Rectal smooth muscle tissue (tissue), 1 donor: ENCODE results near the gene CNOT2.
A peak's percentile ranks its signal among the peaks of the same experiment; 100 is the strongest.

Source experiments
- H3K27ac ChIP-seq: one replicate; pipeline ENCODE4 v1.7.0; 2013; ENCODE audit warnings: low read depth, low read length, inconsistent platforms
- H3K27me3 ChIP-seq: one replicate; pipeline ENCODE4 v1.7.0; 2013; ENCODE audit warnings: low read length; ENCODE audit not compliant: control insufficient read depth, insufficient read depth
- H3K36me3 ChIP-seq: one replicate; pipeline ENCODE4 v1.7.0; 2013; ENCODE audit warnings: low read length; ENCODE audit not compliant: control insufficient read depth, insufficient read depth
- H3K4me1 ChIP-seq: one replicate; pipeline ENCODE4 v1.7.0; 2013; ENCODE audit warnings: low read length; ENCODE audit not compliant: control insufficient read depth, insufficient read depth
- H3K4me3 ChIP-seq: one replicate; pipeline ENCODE4 v1.7.0; 2013; ENCODE audit warnings: low read length
- H3K9ac ChIP-seq: one replicate; pipeline ENCODE4 v1.7.0; 2013; ENCODE audit warnings: low read length

CNOT2 gene

GRCh38 chr12:70255311-70255710, 12.1 kb downstream of the CNOT2 start:
- Histone ChIP-seq H3K4me1 (peaks cover 12% of the 10 kb centered on the region), H3K36me3 (no peaks in the 10 kb centered on the region), H3K27me3 (no peaks in the 10 kb centered on the region), H3K9ac (no peak overlapping the region), H3K27ac (peak overlapping the region; percentile 47), H3K4me3 (no peak overlapping the region)

- Histone ChIP-seq H3K27me3 (no peaks in the 10 kb centered on the region), H3K4me3 (no peak overlapping the region), H3K9ac (no peak overlapping the region), H3K36me3 (no peaks in the 10 kb centered on the region), H3K4me1 (peaks cover 6% of the 10 kb centered on the region), H3K27ac (no peak overlapping the region)
Measured at GRCh38 chr12:70258605-70259403, 15.6 kb downstream of the CNOT2 start.

GRCh38 chr12:70260646-70261045, 17.4 kb downstream of the CNOT2 start:
- Histone ChIP-seq H3K27ac (no peak overlapping the region), H3K9ac (no peak overlapping the region), H3K36me3 (no peaks in the 10 kb centered on the region), H3K27me3 (no peaks in the 10 kb centered on the region), H3K4me1 (peaks cover 6% of the 10 kb centered on the region), H3K4me3 (no peak overlapping the region)

DNA sequence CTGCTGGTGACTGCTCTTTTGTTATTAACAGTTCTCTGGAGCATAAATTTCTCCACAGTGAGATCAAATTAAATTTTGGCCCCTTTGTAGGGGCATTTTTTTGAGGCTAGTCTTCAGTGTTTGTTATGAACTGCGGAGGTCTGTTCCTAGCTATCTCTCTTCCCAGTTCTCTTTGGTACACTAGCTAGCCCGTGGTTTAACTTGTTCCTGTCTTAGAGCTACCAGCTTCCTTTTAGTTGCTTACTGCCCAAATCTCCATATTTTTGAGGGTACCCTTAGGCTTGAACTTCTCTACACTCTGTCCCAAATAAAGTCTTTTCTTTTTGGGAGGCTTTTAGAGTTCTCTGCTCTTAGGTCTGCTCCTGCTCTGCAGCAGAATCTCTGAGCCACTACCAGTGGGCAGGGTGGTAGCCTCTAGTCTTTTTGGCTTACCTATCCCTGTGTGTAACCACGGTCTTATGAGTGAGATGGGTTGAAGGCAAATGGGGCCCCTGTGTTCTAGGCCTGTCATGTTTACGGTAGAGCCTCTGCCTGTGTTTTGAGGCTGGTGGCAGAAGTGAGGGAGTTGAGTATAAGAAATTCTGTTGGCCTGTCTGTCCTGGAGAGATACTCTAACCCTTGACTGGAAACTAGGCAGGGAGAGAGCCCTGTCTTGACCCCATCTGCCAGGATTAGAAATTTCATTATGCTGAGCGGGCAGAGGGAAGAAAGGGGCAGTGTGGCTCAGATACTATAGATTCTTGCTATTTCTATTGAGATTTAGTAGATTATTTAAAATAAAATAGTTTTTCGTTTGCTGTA, 21.0 kb downstream of the CNOT2 start:
- no peaks in the 10 kb centered on the region for H3K27me3 ChIP-seq
- no peaks in the 10 kb centered on the region for H3K36me3 ChIP-seq
- no peak overlapping the region for H3K27ac ChIP-seq
- no peak overlapping the region for H3K9ac ChIP-seq
- peaks cover 2% of the 10 kb centered on the region for H3K4me1 ChIP-seq
- H3K4me3 ChIP-seq = no peak overlapping the region

GRCh38 chr12:70265132-70265531, 21.9 kb downstream of the CNOT2 start:
- Histone ChIP-seq H3K27me3 (no peaks in the 10 kb centered on the region), H3K4me1 (peaks cover 5% of the 10 kb centered on the region), H3K36me3 (no peaks in the 10 kb centered on the region), H3K9ac (no peak overlapping the region), H3K27ac (no peak overlapping the region), H3K4me3 (no peak overlapping the region)

DNA sequence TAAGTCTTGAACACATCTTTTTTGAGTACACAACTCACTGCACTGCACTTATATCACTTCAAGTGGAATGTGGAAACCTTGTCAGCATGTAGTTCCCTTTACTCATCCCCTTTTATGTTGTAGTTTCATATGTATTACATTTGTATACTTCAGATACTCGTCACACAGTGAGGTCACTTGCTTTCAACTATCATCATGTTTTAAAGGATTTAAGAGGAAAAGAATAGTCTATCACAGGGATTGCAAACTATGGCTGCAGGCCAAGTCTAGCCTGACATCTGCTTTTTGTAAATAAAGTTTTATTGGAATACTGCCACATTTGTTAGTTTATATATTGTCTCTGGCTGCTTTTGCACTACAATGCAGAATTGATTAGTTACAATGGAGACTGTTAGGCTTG, 24.3 kb downstream of the CNOT2 start:
- Histone ChIP-seq H3K27ac (no peak overlapping the region), H3K4me3 (no peak overlapping the region), H3K36me3 (no peaks in the 10 kb centered on the region), H3K4me1 (peaks cover 9% of the 10 kb centered on the region), H3K9ac (no peak overlapping the region), H3K27me3 (no peaks in the 10 kb centered on the region)

DNA sequence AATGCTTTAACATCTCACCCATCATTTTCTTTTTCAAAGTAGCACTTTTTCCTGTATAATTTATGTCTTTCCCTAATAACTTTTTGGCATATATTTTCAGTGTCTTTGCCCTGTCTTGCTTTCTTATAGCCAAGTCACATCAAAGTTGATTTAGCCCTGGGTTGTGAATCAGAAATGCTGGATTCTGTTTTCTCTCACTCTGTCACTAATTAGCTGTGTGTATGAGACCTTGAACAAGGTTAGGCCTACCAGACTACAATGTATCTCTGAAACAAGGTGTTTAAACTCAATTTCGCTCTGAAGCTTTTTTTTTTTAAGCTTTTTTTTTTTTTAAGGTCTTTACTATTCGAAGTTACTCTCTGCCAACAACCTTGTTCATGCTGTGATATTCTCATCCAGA, 25.7 kb downstream of the CNOT2 start:
- Histone ChIP-seq H3K36me3 (no peaks in the 10 kb centered on the region), H3K27ac (no peak overlapping the region), H3K27me3 (no peaks in the 10 kb centered on the region), H3K4me3 (no peak overlapping the region), H3K4me1 (peaks cover 9% of the 10 kb centered on the region), H3K9ac (no peak overlapping the region)

- Histone ChIP-seq H3K4me1 (peaks cover 9% of the 10 kb centered on the region), H3K9ac (no peak overlapping the region), H3K4me3 (no peak overlapping the region), H3K27ac (no peak overlapping the region), H3K36me3 (no peaks in the 10 kb centered on the region), H3K27me3 (no peaks in the 10 kb centered on the region)
Measured at GRCh38 chr12:70270108-70270507, 26.9 kb downstream of the CNOT2 start.

- Histone ChIP-seq H3K27me3 (no peaks in the 10 kb centered on the region), H3K4me3 (no peak overlapping the region), H3K4me1 (peaks cover 9% of the 10 kb centered on the region), H3K27ac (no peak overlapping the region), H3K9ac (no peak overlapping the region), H3K36me3 (no peaks in the 10 kb centered on the region)
Measured at GRCh38 chr12:70271025-70271424, 27.8 kb downstream of the CNOT2 start.

GRCh38 chr12:70272510-70272909, 29.3 kb downstream of the CNOT2 start:
- no peak overlapping the region for H3K4me3 ChIP-seq
- no peaks in the 10 kb centered on the region for H3K36me3 ChIP-seq
- H3K27ac ChIP-seq = no peak overlapping the region
- no peaks in the 10 kb centered on the region for H3K27me3 ChIP-seq
- H3K4me1 ChIP-seq = peaks cover 9% of the 10 kb centered on the region
- no peak overlapping the region for H3K9ac ChIP-seq

GRCh38 chr12:70275045-70275444, 31.8 kb downstream of the CNOT2 start:
- Histone ChIP-seq H3K36me3 (no peaks in the 10 kb centered on the region), H3K4me1 (peaks cover 5% of the 10 kb centered on the region), H3K4me3 (no peak overlapping the region), H3K9ac (no peak overlapping the region), H3K27ac (no peak overlapping the region), H3K27me3 (no peaks in the 10 kb centered on the region)

DNA sequence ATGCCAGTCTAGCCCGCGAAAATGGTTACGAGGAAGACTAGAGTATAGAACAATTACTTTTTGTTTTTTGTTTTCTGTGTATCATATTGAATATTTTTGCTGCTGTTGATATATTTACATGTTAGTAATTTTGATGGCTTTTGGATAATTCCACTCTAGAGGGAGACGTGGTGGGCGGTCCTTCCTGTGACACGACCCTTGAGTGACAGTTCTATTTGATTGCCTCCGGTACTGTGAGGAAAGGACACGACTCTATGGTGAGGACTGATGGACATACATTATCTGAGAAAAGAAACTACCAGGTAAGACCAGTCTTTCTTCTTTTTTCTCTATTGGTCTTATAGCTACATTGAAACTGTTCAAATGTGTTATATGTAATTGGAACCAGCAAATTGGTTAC, 34.7 kb downstream of the CNOT2 start:
- no peak overlapping the region for H3K4me3 ChIP-seq
- no peaks in the 10 kb centered on the region for H3K36me3 ChIP-seq
- no peak overlapping the region for H3K27ac ChIP-seq
- no peaks in the 10 kb centered on the region for H3K27me3 ChIP-seq
- no peaks in the 10 kb centered on the region for H3K4me1 ChIP-seq
- H3K9ac ChIP-seq = no peak overlapping the region
